Measurements from ENCODE around the gene CLEC17A. TPM values are rescaled to one million over a fixed set of nuclear protein-coding genes. Genes with fewer than 3 reads are reported as not detected.

CLEC17A gene
- total and polyA plus RNA-seq, 2 of the 8 experiments (the other 6 are each of a cell fraction or from before 2014, with no cell fraction given): not detected

DNA sequence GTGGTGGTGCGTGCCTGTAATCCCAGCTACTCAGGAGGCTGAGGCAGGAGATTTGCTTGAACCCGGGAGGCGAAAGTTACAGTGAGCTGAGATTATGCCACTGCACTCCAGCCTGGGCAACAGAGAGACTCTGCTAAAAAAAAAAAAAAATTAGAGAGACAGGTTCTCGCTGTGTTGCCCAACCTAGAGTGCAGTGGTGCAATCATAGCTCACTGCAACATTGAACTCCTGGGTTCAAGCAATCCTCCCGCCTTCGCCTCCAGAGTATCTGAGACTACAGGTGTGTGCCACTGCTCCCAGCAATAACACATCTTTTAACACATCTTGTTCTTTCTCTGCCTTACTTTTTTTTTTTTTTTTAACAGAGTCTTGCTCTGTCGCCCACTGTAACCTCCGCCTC, 32.7 kb downstream of the CLEC17A start:
- Histone ChIP-seq H3K14ac (ENCODE audit: insufficient read length) (no peak overlapping the region), H2BK12ac (ENCODE audit: low read depth, low read length) (no peak overlapping the region), H3K18ac (ENCODE audit: extremely low read depth, low read length) (no peak overlapping the region), H3K79me2 (ENCODE audit: control insufficient read depth in 1 of 2, insufficient read depth in 2 of 2, low read length in 2 of 2) (no peaks in the 10 kb centered on the region), H4K91ac (replicated peaks; ENCODE audit: insufficient read length, low read length) (no peak overlapping the region), H3K4me2 (ENCODE audit: insufficient read depth in 1 of 2, low read depth in 2 of 2, low read length in 2 of 2) (no peak overlapping the region), H3K79me1 (ENCODE audit: low read depth, low read length) (no peaks in the 10 kb centered on the region), H4K8ac (ENCODE audit: extremely low read depth, insufficient read depth, low read length) (no peak overlapping the region), H4K5ac (ENCODE audit: insufficient read length, low read depth, low read length) (no peak overlapping the region), H2BK5ac (ENCODE audit: low read depth, low read length) (no peak overlapping the region), H3K9me3 (ENCODE audit: insufficient read depth in 2 of 2, low read depth in 1 of 2, low read length in 1 of 2) (peaks cover 39 to 54% of the 10 kb centered on the region in 2 experiments), H2BK15ac (ENCODE audit: low read length) (no peak overlapping the region), H3K9ac (replicated peaks in 1 of 4; ENCODE audit: extremely low read depth in 1 of 4, low read depth in 3 of 4, low read length in 3 of 4) (no peak overlapping the region), H3K4ac (replicated peaks; ENCODE audit: insufficient read length, low read depth, low read length) (no peak overlapping the region), H2AK5ac (ENCODE audit: low read depth, low read length) (no peak overlapping the region), H3K23ac (ENCODE audit: insufficient read length) (no peak overlapping the region), H4K20me1 (replicated peaks in 1 of 2; ENCODE audit: control insufficient read depth in 1 of 2, insufficient read depth in 2 of 2, low read length in 2 of 2) (no peaks in the 10 kb centered on the region), H3K27ac (ENCODE audit: low read depth, low read length) (no peak overlapping the region), H3K4me1 (replicated peaks in 1 of 4; ENCODE audit: control insufficient read depth in 3 of 4, insufficient read depth in 4 of 4, low read length in 3 of 4) (no peaks in the 10 kb centered on the region), H3K4me3 (ENCODE audit: extremely low read depth in 1 of 4, insufficient read depth in 2 of 4, low read depth in 3 of 4, low read length in 4 of 4) (no peak overlapping the region), H3K36me3 (ENCODE audit: control insufficient read depth in 2 of 4, insufficient read depth in 4 of 4, low read length in 3 of 4) (no peaks in the 10 kb centered on the region), H3K27me3 (replicated peaks in 1 of 4; ENCODE audit: control insufficient read depth in 3 of 4, extremely low read depth in 1 of 4, insufficient read depth in 3 of 4, low read length in 3 of 4) (no peaks in the 10 kb centered on the region), H2BK120ac (replicated peaks; ENCODE audit: low read depth, low read length) (no peak overlapping the region), H3K56ac (replicated peaks; ENCODE audit: insufficient read length, low read depth, low read length) (no peak overlapping the region), H3K23me2 (ENCODE audit: low read depth, low read length) (no peaks in the 10 kb centered on the region), H2BK20ac (ENCODE audit: low read length) (no peak overlapping the region), H2AFZ (ENCODE audit: low read length) (no peak overlapping the region)
- DNase-seq (ENCODE audit: low read depth in 1 of 2, low spot score in 2 of 2) (no peak), FAIRE-seq (no peak)
- 83% methylated on average over 4 of the region's 8 CpGs; no CpG with 5 or more reads in 1 of the 2 experiments for WGBS, 2 experiments (ENCODE audit: extremely low coverage in 1 of 2, insufficient coverage in 1 of 2, insufficient read length in 1 of 2, insufficient replicate concordance in 2 of 2, low coverage in 1 of 2, low lambda C conversion rate in 2 of 2, missing lambda C conversion rate in 1 of 2)
- CTCF ChIA-PET (ENCODE audit: partially characterized antibody): no interaction called here
- POLR2A ChIA-PET (ENCODE audit: partially characterized antibody): no interaction called here
- no peak for TF ChIP-seq PHF8 (conservative IDR thresholded peaks at IDR 0.05; ENCODE audit: low read depth, low read length)
- TF ChIP-seq RAD21 (IDR thresholded peaks at IDR 0.05 in 1 of 2, conservative IDR thresholded peaks at IDR 0.05 in 1 of 2; ENCODE audit: low read depth in 2 of 2, low read length in 2 of 2): no peak
- TF ChIP-seq CHD2 (IDR thresholded peaks at IDR 0.05; ENCODE audit: low read length): no peak
- TF ChIP-seq TCF12 (IDR thresholded peaks at IDR 0.05; ENCODE audit: low read depth, low read length): no peak
- TF ChIP-seq CEBPB (IDR thresholded peaks at IDR 0.05; ENCODE audit: low read depth, low read length): no peak
- TF ChIP-seq, protein P1, sequence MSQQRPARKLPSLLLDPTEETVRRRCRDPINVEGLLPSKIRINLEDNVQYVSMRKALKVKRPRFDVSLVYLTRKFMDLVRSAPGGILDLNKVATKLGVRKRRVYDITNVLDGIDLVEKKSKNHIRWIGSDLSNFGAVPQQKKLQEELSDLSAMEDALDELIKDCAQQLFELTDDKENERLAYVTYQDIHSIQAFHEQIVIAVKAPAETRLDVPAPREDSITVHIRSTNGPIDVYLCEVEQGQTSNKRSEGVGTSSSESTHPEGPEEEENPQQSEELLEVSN (IDR thresholded peaks at IDR 0.05): no peak
- no peak for TF ChIP-seq BRCA1 (IDR thresholded peaks at IDR 0.05; ENCODE audit: low read depth, low read length)
- no peak for TF ChIP-seq KDM1A (IDR thresholded peaks at IDR 0.05; ENCODE audit: borderline replicate concordance, low read length)
- TF ChIP-seq EZH2 (IDR thresholded peaks at IDR 0.05; ENCODE audit: low read depth, low read length, severe bottlenecking): no peak
- no peak for TF ChIP-seq SRF (IDR thresholded peaks at IDR 0.05; ENCODE audit: low read depth, low read length)
- TF ChIP-seq JUN (IDR thresholded peaks at IDR 0.05; ENCODE audit: low read depth, low read length): no peak
- TF ChIP-seq KDM4A (IDR thresholded peaks at IDR 0.05; ENCODE audit: low read depth, low read length, severe bottlenecking): no peak
- TF ChIP-seq, protein P2, sequence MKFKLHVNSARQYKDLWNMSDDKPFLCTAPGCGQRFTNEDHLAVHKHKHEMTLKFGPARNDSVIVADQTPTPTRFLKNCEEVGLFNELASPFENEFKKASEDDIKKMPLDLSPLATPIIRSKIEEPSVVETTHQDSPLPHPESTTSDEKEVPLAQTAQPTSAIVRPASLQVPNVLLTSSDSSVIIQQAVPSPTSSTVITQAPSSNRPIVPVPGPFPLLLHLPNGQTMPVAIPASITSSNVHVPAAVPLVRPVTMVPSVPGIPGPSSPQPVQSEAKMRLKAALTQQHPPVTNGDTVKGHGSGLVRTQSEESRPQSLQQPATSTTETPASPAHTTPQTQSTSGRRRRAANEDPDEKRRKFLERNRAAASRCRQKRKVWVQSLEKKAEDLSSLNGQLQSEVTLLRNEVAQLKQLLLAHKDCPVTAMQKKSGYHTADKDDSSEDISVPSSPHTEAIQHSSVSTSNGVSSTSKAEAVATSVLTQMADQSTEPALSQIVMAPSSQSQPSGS (IDR thresholded peaks at IDR 0.05; ENCODE audit: low read length): no peak
